ENCODE data around the gene MORN1.
A peak's percentile ranks its signal among the peaks of the same experiment; 100 is the strongest.

MORN1 gene

GRCh38 chr1:2384941-2385481 is 6.3 kb downstream of the MORN1 start:
- no peak for DNase-seq

GRCh38 chr1:2384130-2384860 is 7.1 kb downstream of the MORN1 start:
- no peak for DNase-seq

DNA sequence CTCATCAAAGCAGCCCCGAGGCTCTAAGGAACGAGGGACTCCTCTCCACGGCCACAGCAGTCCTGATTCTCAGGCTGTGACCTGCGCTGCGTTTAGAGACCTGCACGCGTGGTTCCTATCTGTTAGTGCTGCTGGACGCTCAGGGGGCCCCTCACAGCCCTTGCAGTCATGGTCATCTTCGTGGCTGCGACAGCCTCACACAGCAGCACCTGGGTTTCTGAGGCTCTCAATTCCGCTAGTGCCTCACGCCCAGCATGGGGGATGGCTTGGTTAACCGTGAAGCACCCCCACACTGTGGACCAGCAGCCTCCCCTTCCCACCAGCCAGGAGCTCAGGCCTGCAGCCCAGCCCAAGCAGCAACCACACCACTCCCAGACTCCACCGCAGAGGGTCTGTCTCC is 7.8 kb downstream of the MORN1 start:
- DNase-seq: no peak

DNA sequence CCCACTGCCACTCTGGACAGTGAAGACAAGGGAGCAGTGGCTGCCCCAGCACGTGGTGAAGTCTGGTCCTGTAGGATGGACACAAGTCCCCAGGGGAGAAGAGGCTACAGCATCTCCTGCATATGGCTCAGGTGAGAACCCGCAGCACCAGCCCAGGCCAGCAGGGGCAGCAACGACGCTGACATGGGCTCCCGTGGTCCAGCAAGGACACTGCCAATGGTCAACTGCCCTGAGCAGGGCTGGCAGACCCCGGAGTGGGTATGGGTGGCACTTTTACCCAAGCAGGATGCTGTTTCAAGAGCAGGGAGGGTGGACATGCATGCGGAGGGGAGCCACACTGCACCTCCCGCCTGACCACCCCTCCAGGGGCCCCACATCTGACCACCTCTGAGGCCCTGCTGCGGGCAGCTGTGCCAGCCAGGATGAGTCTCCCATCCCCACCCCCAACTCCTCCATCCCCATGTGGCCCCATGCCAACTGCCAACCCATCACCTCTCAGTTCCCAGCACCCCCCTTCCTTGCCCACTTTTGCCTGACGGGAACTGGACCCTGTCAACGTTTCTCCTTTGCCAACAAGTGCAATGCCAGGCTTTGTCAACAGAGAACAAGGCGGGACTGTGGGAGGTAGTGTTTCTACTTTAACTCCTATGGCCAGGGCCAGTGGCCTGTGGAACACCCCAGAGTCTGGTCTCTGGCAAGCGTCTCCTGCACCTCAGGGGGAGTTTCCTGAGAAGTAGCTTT is 8.6 kb downstream of the MORN1 start:
- no peak for DNase-seq

DNA sequence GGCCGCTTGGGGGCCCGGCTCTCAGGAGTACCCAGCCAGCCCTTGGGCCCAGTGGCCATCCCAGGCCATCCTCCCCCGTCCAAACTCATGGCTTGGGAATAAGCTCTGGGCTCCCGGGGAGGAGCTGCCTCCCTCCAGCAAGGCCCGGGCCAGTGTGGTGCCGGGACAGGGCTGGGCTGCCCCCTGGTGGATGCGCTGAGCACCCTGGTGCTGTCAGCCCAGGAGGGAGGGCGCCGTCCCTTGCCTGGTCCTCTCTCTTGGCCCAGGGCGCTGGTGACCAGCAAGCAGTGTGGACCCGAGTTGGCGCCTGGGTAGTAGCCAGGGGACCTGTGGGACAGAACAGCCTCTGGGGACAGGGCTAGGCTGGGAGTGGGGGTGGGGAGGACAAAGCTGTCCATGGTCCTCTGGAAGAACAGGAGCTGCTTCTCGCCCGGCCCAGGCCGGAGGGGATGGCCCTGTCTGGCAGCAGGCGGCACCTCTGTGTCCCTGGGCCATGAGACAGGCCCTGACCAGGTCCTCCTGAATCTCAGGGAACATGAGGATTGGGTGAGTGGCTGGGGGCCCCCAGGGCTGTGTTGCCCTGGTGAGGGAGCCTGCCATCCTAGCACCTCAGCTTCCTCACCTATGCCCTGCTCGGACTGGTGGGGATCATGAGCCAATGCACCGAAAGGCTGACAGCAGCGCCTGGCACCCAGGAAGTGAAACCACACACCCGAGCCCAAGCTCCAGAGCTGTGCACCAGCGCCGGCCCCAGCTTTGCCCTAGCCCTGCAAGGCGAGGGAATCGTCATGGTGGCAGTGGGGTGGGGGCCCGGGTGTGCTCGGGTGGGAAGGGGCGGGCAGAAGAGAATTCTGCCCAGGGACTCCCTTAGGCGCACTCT is 9.4 kb downstream of the MORN1 start:
- DNase-seq: peak; percentile 36 to 40

DNA sequence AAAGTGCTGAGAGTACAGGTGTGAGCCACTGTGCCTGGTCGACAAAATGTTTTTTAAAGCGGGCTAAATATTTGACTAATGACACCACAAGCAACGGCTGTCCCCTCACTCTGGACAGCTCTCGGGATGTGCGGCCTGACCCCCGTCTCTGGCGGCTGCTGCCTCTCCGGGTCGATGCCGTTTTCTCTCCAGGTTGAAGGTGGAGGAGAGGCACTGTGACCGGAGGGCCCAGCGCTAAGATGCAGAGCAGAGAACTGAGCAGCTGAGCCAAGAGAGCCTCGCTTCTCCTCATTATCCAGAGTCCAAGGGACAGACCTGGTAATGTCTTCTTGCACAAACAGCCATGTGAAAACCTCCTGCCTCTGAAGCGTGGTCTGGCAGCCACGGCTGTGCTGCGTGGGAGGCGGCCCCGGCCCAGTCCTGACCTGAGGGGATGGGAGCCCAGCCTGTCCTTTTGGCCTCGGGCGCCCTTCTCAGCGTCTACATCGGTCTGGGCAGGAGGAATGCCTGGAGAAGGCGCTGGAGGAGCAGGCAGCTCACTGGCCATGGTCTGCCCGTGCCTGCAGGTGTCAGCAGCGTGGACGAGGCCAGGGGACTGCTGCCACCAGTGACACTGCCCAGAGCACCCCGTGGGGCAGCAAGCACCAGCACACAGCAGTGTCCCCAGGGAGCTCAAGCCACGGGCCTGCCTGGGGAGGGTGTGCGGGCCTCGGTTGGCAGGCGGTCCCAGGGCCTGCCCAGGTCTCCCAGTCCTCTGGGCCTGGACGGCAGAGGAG is 10.3 kb downstream of the MORN1 start:
- DNase-seq: no peak

- no peak for DNase-seq
Observed at GRCh38 chr1:2379733-2380404, 11.5 kb downstream of the MORN1 start.

GRCh38 chr1:2378956-2379732 is 12.2 kb downstream of the MORN1 start:
- no peak for DNase-seq

DNA sequence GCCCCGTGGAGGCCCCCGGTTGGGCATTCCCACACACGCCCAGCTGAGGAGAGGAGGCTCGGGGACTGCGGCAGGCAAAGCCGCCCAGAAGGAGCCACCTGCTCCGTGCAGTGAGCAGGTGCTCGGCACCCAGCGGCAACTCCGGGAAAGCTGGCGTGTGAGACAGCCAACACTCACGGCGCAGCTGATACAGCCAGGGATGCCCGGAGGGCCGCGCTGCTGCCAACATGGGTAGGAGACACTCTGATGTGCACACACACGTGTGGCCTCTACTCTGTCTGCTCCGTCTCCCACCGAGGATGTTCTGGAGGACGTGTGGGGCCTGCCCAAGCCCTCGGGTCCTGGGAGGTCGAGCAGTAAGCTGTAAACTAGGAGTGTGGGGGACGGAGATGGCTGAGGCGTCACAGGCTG is 12.9 kb downstream of the MORN1 start:
- DNase-seq: no peak

- no peak for DNase-seq
Observed at GRCh38 chr1:2377751-2378440, 13.5 kb downstream of the MORN1 start.

DNA sequence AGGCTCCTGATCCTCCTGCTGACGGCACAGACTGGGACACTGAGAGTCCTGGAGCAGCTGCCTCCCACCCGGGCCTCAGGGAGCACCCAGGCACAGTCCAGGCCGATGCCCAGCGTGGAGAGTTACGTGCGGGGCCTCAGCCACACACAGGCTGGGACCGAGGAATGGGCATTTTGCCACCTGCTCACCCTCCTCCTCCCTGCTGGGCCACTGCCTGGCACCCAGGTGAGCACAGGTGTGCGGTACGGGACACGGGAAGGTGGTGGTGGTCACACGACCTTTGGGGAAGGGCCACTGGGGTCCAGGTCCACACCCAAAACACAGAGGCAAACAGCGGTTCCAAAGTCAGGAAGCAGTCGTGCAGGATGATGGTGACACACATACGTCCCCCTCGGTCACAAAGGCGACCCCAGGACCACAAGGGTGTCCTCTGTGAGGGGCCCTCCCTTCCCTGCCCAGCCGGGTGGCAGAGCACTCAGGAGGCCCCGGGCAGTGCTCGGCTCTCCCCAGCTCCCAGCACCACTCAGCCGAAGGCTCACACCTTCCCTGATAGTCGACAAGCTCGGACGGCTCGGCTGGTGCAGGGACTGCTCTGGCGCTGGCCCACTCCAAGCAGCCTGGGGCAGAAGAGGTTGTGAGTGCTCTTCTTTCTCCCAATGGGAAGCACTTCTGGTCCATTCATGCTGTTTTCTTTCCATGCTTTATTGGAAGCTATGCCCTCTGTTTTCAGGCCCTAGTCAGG is 14.3 kb downstream of the MORN1 start:
- no peak for DNase-seq

- DNase-seq: no peak
Observed at GRCh38 chr1:2376261-2376741, 15.1 kb downstream of the MORN1 start.

DNA sequence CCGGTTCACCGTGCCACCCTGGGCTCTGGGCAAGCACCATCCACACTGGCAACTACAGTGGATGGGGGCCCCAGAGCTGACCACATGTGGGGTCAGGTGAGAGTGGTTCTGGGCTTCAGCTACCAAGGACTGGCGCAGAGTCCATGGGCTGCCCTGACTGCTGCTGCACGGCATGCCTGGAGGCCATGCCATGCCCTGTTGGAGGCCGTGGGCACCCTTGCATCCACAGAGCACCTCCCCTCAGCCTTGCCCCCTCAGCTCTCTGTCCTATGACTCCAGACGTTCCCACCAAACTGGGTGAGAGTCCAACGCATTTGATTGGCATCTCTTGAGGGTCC is 15.5 kb downstream of the MORN1 start:
- DNase-seq: no peak

- no peak for DNase-seq
Observed at GRCh38 chr1:2375246-2375922, 16.0 kb downstream of the MORN1 start.

GRCh38 chr1:2374252-2375155 is 16.9 kb downstream of the MORN1 start:
- DNase-seq: no peak

DNA sequence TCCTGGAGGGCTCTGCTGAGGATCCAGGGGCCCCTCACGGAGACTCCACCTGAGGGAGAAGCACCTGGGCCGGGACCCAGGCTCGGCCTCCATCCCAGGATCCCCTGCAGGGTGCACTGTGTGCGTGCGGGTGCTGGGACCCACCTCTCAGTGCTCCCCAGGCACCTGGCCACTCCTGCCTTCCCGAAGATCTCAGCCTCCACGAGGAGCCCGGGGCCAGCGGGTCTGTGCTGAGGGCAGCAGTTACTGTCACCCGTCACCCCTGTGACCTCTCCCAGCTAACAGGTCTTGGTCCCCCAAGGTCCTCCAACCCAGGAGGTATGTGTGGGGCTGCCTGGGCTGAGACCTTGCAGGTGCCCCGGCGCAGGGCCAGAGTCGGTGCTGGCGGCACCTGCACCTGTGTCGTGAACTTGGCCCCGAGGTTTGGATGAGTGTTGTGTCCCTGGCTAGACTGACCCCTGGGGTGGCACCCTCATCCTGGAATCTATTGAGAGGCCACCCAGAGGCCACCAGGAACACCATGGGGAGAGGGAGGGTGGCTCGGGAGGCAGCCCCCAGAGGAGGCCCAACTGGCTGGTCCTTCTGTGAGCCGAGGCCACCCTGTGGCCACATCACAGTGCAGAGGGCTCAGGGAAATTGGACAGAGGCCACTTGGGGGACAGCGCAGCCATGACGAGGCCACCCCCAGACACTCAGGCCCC is 17.7 kb downstream of the MORN1 start:
- DNase-seq: no peak

Measured in NCI-H187 (cell line).